Vagina (tissue), 2 donors: ENCODE measurements around the gene TXNL4A. TPM values are rescaled to one million over a fixed set of nuclear protein-coding genes. Genes with fewer than 3 reads are reported as not detected.
A peak's percentile ranks its signal among the peaks of the same experiment; 100 is the strongest.

ENCODE experiments used
- DNase-seq, 2 donors: peaks; one replicate each; pipeline ENCODE4 v3.0.0-alpha.2; 2017; ENCODE audit errors: extremely low spot score in 2 of 2
- H3K27ac ChIP-seq: fragments of 200-600 bp; sonication (generic); one replicate; pipeline ENCODE4 v1.5.1; 2019
- H3K27me3 ChIP-seq: fragments of 200-600 bp; sonication (generic); one replicate; pipeline ENCODE4 v1.5.1; 2019
- H3K36me3 ChIP-seq, 2 donors: fragments of 200-600 bp; sonication (generic); one replicate each; pipeline ENCODE4 v1.5.1; 2017 to 2019
- H3K4me1 ChIP-seq: fragments of 200-600 bp; sonication (generic); one replicate; pipeline ENCODE4 v1.5.1; 2019
- H3K4me3 ChIP-seq, 2 donors: fragments of 200-600 bp; sonication (generic); 1 replicate in 1 of 2; 2 replicates in 1 of 2; pipeline ENCODE4 v1.5.1; 2016 to 2019
- H3K9me3 ChIP-seq: fragments of 200-600 bp; sonication (generic); one replicate; pipeline ENCODE4 v1.5.1; 2019
- POLR2A ChIP-seq, 2 donors: fragments of 450-650 bp; IDR thresholded peaks; one replicate each; pipeline ENCODE4 v1.6.1; 2017; ENCODE audit warnings: antibody characterized with exemption in 2 of 2, mild to moderate bottlenecking in 2 of 2, moderate library complexity in 2 of 2
- POLR2AphosphoS5 ChIP-seq, 2 donors: sonication (generic); formaldehyde crosslinking; IDR thresholded peaks; one replicate each; pipeline ENCODE4 v1.9.0; 2017; ENCODE audit warnings: antibody characterized with exemption in 2 of 2, mild to moderate bottlenecking in 2 of 2, low read depth in 1 of 2; ENCODE audit not compliant: insufficient read depth in 1 of 2
- intact Hi-C: fragments of 100-400 bp; cut with DNase I; formaldehyde crosslinking; loops from one replicate; pipeline ENCODE4 v1.15.1; 2023
- total RNA-seq: library from RNA; depleted of rRNA; stranded (reverse); fragments of >200 nt; gene quantifications from one replicate; pipeline ENCODE4 v1.2.3, GENCODE V29; 2016
- TF ChIP-seq, protein P1 (sequence below), 3 experiments: fragments of 450-650 bp in 2 of 3; fragments of 200-600 bp in 1 of 3; sonication (generic) in 1 of 3; IDR thresholded peaks; one replicate each; pipeline ENCODE4 v1.5.1; 2017 to 2019; ENCODE audit warnings: antibody characterized with exemption in 3 of 3, mild to moderate bottlenecking in 2 of 3, moderate library complexity in 2 of 3

The TXNL4A gene
- total RNA-seq, 1 donor from 2014 or later: 24.8 TPM

- no peak overlapping the region for H3K27ac ChIP-seq
- DNase-seq: no peak
- peaks cover 0 to 41% of the 10 kb centered on the region in 2 donors for H3K36me3 ChIP-seq
- no peaks in the 10 kb centered on the region for H3K27me3 ChIP-seq
- H3K4me1 ChIP-seq: peaks cover 2% of the 10 kb centered on the region
- TF ChIP-seq, protein P1, sequence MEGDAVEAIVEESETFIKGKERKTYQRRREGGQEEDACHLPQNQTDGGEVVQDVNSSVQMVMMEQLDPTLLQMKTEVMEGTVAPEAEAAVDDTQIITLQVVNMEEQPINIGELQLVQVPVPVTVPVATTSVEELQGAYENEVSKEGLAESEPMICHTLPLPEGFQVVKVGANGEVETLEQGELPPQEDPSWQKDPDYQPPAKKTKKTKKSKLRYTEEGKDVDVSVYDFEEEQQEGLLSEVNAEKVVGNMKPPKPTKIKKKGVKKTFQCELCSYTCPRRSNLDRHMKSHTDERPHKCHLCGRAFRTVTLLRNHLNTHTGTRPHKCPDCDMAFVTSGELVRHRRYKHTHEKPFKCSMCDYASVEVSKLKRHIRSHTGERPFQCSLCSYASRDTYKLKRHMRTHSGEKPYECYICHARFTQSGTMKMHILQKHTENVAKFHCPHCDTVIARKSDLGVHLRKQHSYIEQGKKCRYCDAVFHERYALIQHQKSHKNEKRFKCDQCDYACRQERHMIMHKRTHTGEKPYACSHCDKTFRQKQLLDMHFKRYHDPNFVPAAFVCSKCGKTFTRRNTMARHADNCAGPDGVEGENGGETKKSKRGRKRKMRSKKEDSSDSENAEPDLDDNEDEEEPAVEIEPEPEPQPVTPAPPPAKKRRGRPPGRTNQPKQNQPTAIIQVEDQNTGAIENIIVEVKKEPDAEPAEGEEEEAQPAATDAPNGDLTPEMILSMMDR (IDR thresholded peaks at IDR 0.05): no peak
- no peak for TF ChIP-seq POLR2AphosphoS5 (IDR thresholded peaks at IDR 0.05; ENCODE audit: insufficient read depth in 1 of 2, low read depth in 1 of 2)
- no peak for TF ChIP-seq POLR2A (IDR thresholded peaks at IDR 0.05)
- intact Hi-C loops: no loop called here
- no peaks in the 10 kb centered on the region for H3K9me3 ChIP-seq
- H3K4me3 ChIP-seq: no peak overlapping the region
These were observed 17.8 kb downstream of the TXNL4A start for GRCh38 chr18:79970419-79971133.

DNA sequence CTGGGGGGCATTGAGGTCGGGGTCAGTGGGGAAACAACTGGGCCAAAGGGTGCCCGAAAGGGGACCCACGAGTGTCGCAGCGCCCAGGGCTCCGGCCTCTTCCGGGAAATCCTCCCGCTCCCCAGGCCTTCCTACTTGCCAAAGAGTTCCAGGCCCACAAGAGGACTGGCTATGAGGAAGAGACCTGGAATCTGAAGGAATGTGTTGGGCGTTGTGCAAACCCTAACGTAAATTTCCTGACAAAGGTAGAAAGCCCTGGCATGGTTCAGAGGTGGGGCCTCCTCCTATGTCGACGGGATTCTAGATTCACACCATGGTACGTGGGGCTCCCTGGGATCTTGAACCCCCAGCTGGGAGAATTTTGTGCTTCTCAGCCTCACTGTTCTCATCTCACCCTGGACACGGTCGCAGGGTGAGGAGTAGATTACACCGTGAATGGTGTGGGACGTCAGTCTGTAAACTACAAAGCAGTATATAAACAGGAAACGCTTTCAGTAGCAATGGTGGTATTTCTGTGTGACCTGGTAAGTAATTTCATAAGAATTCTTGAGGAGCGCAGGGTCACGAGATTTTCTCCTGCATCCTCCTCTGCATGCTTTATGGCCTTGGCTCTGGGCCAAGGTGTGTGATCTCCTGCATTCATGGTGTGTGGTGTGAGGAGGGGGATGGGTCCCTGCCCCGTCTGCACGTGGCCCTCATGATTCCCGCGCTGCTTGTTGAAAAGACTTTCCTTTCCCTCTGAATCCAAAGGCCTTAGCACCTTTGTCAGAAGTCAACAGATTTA, 23.1 kb downstream of the TXNL4A start:
- intact Hi-C loops: no loop called here
- H3K4me1 ChIP-seq: peaks cover 32% of the 10 kb centered on the region
- peak in 1 of 2 donors; percentile 80 for DNase-seq
- H3K27me3 ChIP-seq: no peaks in the 10 kb centered on the region
- H3K36me3 ChIP-seq: peaks cover 0 to 13% of the 10 kb centered on the region in 2 donors
- no peaks in the 10 kb centered on the region for H3K9me3 ChIP-seq
- peak overlapping the region; percentile 63 to 74 for H3K4me3 ChIP-seq
- TF ChIP-seq POLR2A (IDR thresholded peaks at IDR 0.05) (no peak), POLR2AphosphoS5 (IDR thresholded peaks at IDR 0.05; ENCODE audit: insufficient read depth in 1 of 2, low read depth in 1 of 2) (no peak)
- TF ChIP-seq, protein P1 (IDR thresholded peaks at IDR 0.05): no peak
- peak overlapping the region; percentile 82 for H3K27ac ChIP-seq

DNA sequence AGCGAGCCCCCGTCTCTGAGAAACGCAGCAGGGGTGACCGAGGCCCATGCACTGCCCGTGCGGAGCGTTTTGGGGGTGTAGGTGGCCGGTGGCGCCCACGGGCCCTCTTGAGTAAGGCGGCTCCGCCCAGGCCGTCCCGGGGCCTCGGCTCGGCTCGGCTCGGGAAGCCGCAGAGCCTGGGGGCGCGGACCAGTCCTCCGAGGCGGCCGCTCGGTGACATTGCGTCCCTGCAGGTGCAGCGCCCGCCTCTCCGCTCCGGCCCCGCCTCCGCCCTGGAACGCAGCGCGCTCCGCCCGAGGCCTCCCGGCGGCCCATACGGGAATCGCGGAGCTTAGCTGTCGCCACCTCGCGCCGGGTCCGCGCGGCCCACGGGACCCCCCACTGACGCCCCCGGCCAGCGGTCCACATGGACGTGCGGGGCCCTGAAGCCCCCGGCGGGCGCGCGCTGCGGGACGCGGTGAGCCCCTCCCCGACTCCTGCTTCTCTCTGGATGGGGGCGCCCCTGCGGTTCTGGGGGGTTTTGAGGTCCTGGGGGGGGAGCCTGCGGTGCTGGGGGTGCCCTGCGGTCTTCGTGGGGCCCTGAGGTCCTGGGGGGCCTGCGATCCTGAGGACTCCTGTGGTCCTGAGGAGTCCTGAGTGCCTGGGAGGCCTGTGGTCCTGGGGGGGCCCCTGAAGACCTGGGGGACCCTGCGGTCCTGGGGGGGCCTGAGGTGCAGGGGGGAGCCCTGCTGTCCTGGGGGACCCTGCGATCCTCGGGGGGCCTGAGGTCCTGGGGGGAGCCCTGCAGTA, 23.8 kb downstream of the TXNL4A start, which contains the start of gene HSBP1L1:
Gene HSBP1L1, plus strand, starts transcription at position 314 of the 789 bp plus-strand sequence. Its CDS starts 93 bp downstream, at position 407.
- Histone ChIP-seq H3K4me1 (peaks cover 32% of the 10 kb centered on the region), H3K9me3 (no peaks in the 10 kb centered on the region), H3K27ac (peak within 1 kb of the TSS; percentile 82), H3K27me3 (no peaks in the 10 kb centered on the region), H3K4me3 (peak within 1 kb of the TSS; percentile 63 to 74), H3K36me3 (peaks cover 0 to 10% of the 10 kb centered on the region in 2 donors)
- TF ChIP-seq POLR2A (IDR thresholded peaks at IDR 0.05): no peak
- TF ChIP-seq, protein P1 (IDR thresholded peaks at IDR 0.05): no peak
- TF ChIP-seq POLR2AphosphoS5 (IDR thresholded peaks at IDR 0.05; ENCODE audit: insufficient read depth in 1 of 2, low read depth in 1 of 2): no peak
- intact Hi-C loops: no loop called here
- no peak for DNase-seq

DNA sequence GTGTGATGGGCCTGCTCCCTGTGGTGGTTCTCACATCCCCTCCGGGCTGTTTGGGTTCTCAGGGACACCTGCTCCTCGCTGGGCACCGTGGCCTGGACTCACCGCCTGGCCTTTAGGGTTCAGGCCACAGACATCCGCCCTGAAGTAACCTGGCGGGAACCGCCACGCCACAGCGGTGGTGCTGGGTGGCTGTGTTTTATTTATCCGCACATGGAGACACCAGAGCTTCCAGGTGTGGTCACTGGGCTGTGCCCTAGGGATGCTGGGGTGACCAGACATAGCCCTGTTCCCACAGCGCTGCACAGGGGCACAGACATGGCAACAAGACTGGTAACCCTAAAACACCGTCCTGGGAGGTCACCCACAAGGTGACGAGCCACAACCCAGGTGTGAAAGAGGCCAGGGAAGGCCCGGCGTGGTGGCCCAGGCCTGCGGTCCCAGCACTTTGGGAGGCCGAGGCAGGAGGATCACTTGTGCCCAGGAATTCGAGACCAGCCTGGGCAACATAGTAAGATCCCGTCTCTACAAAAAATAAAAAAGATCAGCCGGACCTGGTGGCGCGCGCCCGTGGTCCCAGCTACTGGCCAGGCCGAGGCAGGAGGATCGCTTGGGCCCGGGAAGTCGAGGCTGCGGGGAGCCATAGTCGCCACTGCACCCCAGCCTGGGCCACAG, 24.6 kb downstream of the TXNL4A start:
- peak in 1 of 2 donors; percentile 82 for DNase-seq
- TF ChIP-seq, protein P1 (IDR thresholded peaks at IDR 0.05): no peak
- no peak for TF ChIP-seq POLR2AphosphoS5 (IDR thresholded peaks at IDR 0.05; ENCODE audit: insufficient read depth in 1 of 2, low read depth in 1 of 2)
- no peak for TF ChIP-seq POLR2A (IDR thresholded peaks at IDR 0.05)
- Histone ChIP-seq H3K36me3 (peaks cover 0 to 10% of the 10 kb centered on the region in 2 donors), H3K27ac (peak overlapping the region; percentile 82), H3K4me3 (peak overlapping the region; percentile 63 to 74), H3K9me3 (no peaks in the 10 kb centered on the region), H3K4me1 (peaks cover 32% of the 10 kb centered on the region), H3K27me3 (no peaks in the 10 kb centered on the region)
- intact Hi-C loops: no loop called here
